ENCODE results near the gene DCTD.

- TF ChIP-seq, protein P1, sequence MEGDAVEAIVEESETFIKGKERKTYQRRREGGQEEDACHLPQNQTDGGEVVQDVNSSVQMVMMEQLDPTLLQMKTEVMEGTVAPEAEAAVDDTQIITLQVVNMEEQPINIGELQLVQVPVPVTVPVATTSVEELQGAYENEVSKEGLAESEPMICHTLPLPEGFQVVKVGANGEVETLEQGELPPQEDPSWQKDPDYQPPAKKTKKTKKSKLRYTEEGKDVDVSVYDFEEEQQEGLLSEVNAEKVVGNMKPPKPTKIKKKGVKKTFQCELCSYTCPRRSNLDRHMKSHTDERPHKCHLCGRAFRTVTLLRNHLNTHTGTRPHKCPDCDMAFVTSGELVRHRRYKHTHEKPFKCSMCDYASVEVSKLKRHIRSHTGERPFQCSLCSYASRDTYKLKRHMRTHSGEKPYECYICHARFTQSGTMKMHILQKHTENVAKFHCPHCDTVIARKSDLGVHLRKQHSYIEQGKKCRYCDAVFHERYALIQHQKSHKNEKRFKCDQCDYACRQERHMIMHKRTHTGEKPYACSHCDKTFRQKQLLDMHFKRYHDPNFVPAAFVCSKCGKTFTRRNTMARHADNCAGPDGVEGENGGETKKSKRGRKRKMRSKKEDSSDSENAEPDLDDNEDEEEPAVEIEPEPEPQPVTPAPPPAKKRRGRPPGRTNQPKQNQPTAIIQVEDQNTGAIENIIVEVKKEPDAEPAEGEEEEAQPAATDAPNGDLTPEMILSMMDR (IDR thresholded peaks at IDR 0.05 in 2 of 3, conservative IDR thresholded peaks at IDR 0.05 in 1 of 3; ENCODE audit: control insufficient read depth in 2 of 3, extremely low read depth in 1 of 3, insufficient read depth in 1 of 3, low read depth in 3 of 3, low read length in 3 of 3): no peak
- TF ChIP-seq, protein P2, sequence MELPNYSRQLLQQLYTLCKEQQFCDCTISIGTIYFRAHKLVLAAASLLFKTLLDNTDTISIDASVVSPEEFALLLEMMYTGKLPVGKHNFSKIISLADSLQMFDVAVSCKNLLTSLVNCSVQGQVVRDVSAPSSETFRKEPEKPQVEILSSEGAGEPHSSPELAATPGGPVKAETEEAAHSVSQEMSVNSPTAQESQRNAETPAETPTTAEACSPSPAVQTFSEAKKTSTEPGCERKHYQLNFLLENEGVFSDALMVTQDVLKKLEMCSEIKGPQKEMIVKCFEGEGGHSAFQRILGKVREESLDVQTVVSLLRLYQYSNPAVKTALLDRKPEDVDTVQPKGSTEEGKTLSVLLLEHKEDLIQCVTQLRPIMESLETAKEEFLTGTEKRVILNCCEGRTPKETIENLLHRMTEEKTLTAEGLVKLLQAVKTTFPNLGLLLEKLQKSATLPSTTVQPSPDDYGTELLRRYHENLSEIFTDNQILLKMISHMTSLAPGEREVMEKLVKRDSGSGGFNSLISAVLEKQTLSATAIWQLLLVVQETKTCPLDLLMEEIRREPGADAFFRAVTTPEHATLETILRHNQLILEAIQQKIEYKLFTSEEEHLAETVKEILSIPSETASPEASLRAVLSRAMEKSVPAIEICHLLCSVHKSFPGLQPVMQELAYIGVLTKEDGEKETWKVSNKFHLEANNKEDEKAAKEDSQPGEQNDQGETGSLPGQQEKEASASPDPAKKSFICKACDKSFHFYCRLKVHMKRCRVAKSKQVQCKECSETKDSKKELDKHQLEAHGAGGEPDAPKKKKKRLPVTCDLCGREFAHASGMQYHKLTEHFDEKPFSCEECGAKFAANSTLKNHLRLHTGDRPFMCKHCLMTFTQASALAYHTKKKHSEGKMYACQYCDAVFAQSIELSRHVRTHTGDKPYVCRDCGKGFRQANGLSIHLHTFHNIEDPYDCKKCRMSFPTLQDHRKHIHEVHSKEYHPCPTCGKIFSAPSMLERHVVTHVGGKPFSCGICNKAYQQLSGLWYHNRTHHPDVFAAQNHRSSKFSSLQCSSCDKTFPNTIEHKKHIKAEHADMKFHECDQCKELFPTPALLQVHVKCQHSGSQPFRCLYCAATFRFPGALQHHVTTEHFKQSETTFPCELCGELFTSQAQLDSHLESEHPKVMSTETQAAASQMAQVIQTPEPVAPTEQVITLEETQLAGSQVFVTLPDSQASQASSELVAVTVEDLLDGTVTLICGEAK (IDR thresholded peaks at IDR 0.05; ENCODE audit: borderline replicate concordance): no peak
- no peak for TF ChIP-seq TAF1 (IDR thresholded peaks at IDR 0.05; ENCODE audit: borderline replicate concordance, low read depth, low read length)
- no peak for TF ChIP-seq POLR2AphosphoS5 (IDR thresholded peaks at IDR 0.05; ENCODE audit: low read length)
- TF ChIP-seq BHLHE40 (IDR thresholded peaks at IDR 0.05; ENCODE audit: borderline replicate concordance in 1 of 2, low read depth in 2 of 2, low read length in 1 of 2): no peak
- no peak for TF ChIP-seq EZH2 (IDR thresholded peaks at IDR 0.05; ENCODE audit: borderline replicate concordance, control insufficient read depth, low read depth, low read length)
- no peak for TF ChIP-seq ATF2 (IDR thresholded peaks at IDR 0.05; ENCODE audit: low read length)
Measured at GRCh38 chr4:182895791-182896292, 21.3 kb downstream of the DCTD start.
